HEK293 (cell line): Measurements from ENCODE around the gene OR13J1.

ENCODE experiments used
- CTCF ChIP-seq: fragments of 450-650 bp; formaldehyde crosslinking; IDR thresholded peaks from 2 replicates; pipeline ENCODE4 v1.5.1; 2016; ENCODE audit warnings: missing biosample characterization, missing genetic modification characterization
- IKZF3 ChIP-seq: fragments of 450-650 bp; IDR thresholded peaks from 2 replicates; pipeline ENCODE4 v1.5.0; 2018; ENCODE audit warnings: missing biosample characterization, mild to moderate bottlenecking, missing genetic modification characterization, moderate library complexity
- ZBTB8A ChIP-seq: fragments of 450-650 bp; formaldehyde crosslinking; IDR thresholded peaks from 2 replicates; pipeline ENCODE4 v1.5.1; 2016; ENCODE audit warnings: missing biosample characterization, missing genetic modification characterization
- ZNF404 ChIP-seq: fragments of 450-650 bp; formaldehyde crosslinking; IDR thresholded peaks from 2 replicates; pipeline ENCODE4 v1.5.1; 2017; ENCODE audit warnings: missing biosample characterization, missing genetic modification characterization
- ZNF596 ChIP-seq: fragments of 450-650 bp; IDR thresholded peaks from 2 replicates; pipeline ENCODE4 v1.5.0; 2018; ENCODE audit warnings: missing biosample characterization, mild to moderate bottlenecking, missing genetic modification characterization, moderate library complexity
- TF ChIP-seq, protein P1 (sequence below): fragments of 450-650 bp; formaldehyde crosslinking; IDR thresholded peaks from 2 replicates; pipeline ENCODE4 v1.5.1; 2016; ENCODE audit warnings: missing biosample characterization, missing genetic modification characterization

DNA sequence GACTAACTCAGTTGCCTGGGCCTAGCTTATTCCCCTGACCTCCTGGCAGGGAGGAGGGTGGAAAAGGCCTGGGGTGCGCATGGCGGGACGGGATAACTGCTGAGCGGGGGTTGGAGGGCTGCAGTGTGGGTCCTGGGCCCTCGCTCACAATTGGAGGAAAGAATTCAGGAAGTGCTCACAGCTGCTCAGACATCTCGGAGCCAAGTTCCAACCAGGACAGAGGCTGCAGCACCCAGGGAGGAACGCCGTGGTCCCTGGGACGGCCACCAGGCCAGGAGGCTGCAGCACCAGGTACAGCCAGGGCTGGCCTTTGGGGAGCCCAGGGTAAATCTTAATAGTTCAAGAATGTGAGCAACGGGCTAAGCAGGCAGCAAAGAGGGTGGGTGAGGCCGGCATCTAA, 39.1 kb upstream of the OR13J1 start, which contains the start of gene SPAAR:
- no peak for TF ChIP-seq ZNF404 (tag by site-specific recombination)
- TF ChIP-seq CTCF (tag by site-specific recombination): no peak
- no peak for TF ChIP-seq ZNF596 (tag by site-specific recombination)
- TF ChIP-seq, protein P1, sequence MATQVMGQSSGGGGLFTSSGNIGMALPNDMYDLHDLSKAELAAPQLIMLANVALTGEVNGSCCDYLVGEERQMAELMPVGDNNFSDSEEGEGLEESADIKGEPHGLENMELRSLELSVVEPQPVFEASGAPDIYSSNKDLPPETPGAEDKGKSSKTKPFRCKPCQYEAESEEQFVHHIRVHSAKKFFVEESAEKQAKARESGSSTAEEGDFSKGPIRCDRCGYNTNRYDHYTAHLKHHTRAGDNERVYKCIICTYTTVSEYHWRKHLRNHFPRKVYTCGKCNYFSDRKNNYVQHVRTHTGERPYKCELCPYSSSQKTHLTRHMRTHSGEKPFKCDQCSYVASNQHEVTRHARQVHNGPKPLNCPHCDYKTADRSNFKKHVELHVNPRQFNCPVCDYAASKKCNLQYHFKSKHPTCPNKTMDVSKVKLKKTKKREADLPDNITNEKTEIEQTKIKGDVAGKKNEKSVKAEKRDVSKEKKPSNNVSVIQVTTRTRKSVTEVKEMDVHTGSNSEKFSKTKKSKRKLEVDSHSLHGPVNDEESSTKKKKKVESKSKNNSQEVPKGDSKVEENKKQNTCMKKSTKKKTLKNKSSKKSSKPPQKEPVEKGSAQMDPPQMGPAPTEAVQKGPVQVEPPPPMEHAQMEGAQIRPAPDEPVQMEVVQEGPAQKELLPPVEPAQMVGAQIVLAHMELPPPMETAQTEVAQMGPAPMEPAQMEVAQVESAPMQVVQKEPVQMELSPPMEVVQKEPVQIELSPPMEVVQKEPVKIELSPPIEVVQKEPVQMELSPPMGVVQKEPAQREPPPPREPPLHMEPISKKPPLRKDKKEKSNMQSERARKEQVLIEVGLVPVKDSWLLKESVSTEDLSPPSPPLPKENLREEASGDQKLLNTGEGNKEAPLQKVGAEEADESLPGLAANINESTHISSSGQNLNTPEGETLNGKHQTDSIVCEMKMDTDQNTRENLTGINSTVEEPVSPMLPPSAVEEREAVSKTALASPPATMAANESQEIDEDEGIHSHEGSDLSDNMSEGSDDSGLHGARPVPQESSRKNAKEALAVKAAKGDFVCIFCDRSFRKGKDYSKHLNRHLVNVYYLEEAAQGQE (tag by site-specific recombination): no peak
- no peak for TF ChIP-seq ZBTB8A (tag by site-specific recombination)
- no peak for TF ChIP-seq IKZF3 (tag by site-specific recombination)
